Measurements from ENCODE around the gene POP7. TPM values are rescaled to one million over a fixed set of nuclear protein-coding genes. Genes with fewer than 3 reads are reported as not detected.
"Not testable (repeated sequence)": the region's sequence is repeated elsewhere in the genome, so short reads cannot be mapped to it uniquely, and the experiment has no call there.

POP7 gene
- 52.6 TPM for total RNA-seq

- peak; percentile 94 to 98 for DNase-seq (ENCODE audit: low spot score in 2 of 2)
- FAIRE-seq, result no peak
These were observed at the start of gene POP7 for GRCh38 chr7:100705753-100706671. Gene POP7, plus strand, starts transcription at chr7:100706121. Its CDS starts 710 bp downstream, at chr7:100706831.

GRCh38 chr7:100662194-100662776, 43.6 kb upstream of the POP7 start:
- not testable (repeated sequence) for FAIRE-seq; DNase-seq (ENCODE audit: low spot score in 2 of 2)

- FAIRE-seq, result no peak
- DNase-seq (ENCODE audit: low spot score in 2 of 2), result no peak
These were observed 40.7 kb upstream of the POP7 start for GRCh38 chr7:100665168-100665726.

GRCh38 chr7:100667331-100668068, 38.4 kb upstream of the POP7 start:
- no peak for DNase-seq (ENCODE audit: low spot score in 2 of 2)
- FAIRE-seq, result no peak

GRCh38 chr7:100668069-100668449, 37.9 kb upstream of the POP7 start:
- DNase-seq (ENCODE audit: low spot score in 2 of 2), result no peak
- no peak for FAIRE-seq

GRCh38 chr7:100669106-100669505, 36.8 kb upstream of the POP7 start:
- not testable (repeated sequence) for DNase-seq (ENCODE audit: low spot score in 2 of 2); FAIRE-seq

- DNase-seq (ENCODE audit: low spot score in 2 of 2) (no peak), FAIRE-seq (no peak)
These were observed 35.8 kb upstream of the POP7 start for GRCh38 chr7:100670074-100670473.

- no peak for FAIRE-seq
These were observed 34.3 kb upstream of the POP7 start for GRCh38 chr7:100671353-100672327.

GRCh38 chr7:100673302-100673941, 32.5 kb upstream of the POP7 start, which contains the start of gene GNB2:
Gene GNB2, plus strand, starts transcription at chr7:100673740. Its CDS starts 2,526 bp downstream, at chr7:100676266.
- DNase-seq (ENCODE audit: low spot score in 2 of 2) (peak; percentile 95 to 97), FAIRE-seq (no peak)

More at GRCh38 chr7:100671353-100672327, 34.3 kb upstream of the POP7 start:
- DNase-seq (ENCODE audit: low spot score in 2 of 2), result no peak

- DNase-seq (ENCODE audit: low spot score in 2 of 2), result peak; percentile 26 to 54
- FAIRE-seq, result no peak
These were observed 31.9 kb upstream of the POP7 start for GRCh38 chr7:100673942-100674410.

GRCh38 chr7:100674411-100675104, 31.4 kb upstream of the POP7 start:
- DNase-seq (ENCODE audit: low spot score in 2 of 2) (peak in 1 of 2 donors; percentile 52), FAIRE-seq (no peak)

- no peak for FAIRE-seq
These were observed 30.8 kb upstream of the POP7 start for GRCh38 chr7:100675105-100675451.

GRCh38 chr7:100675581-100676350, 30.2 kb upstream of the POP7 start:
- no peak for FAIRE-seq

More at GRCh38 chr7:100675105-100675451, 30.8 kb upstream of the POP7 start:
- DNase-seq (ENCODE audit: low spot score in 2 of 2), result no peak

GRCh38 chr7:100676501-100677306, 29.2 kb upstream of the POP7 start:
- DNase-seq (ENCODE audit: low spot score in 2 of 2) (peak; percentile 10 to 30), FAIRE-seq (no peak)

More at GRCh38 chr7:100675581-100676350, 30.2 kb upstream of the POP7 start:
- peak; percentile 79 to 81 for DNase-seq (ENCODE audit: low spot score in 2 of 2)

GRCh38 chr7:100677308-100678267, 28.3 kb upstream of the POP7 start:
- peak; percentile 10 to 27 for DNase-seq (ENCODE audit: low spot score in 2 of 2)
- no peak for FAIRE-seq

All from frontal cortex (tissue), 4 donors.